HepG2 (cell line): Measurements from ENCODE around the gene ATG7. TPM values are rescaled to one million over a fixed set of nuclear protein-coding genes. Genes with fewer than 3 reads are reported as not detected.

Experiments used
- MEIS2 ChIP-seq: sonication (generic); formaldehyde crosslinking; IDR thresholded peaks from 2 replicates; pipeline ENCODE4 v1.9.0; 2021; ENCODE audit warnings: mild to moderate bottlenecking, missing genetic modification reagents
- NONO ChIP-seq, 2 experiments: fragments of 450-650 bp in 1 of 2; sonication (generic) in 1 of 2; formaldehyde crosslinking in 1 of 2; IDR thresholded peaks in 1 of 2; conservative IDR thresholded peaks in 1 of 2; 2 replicates each; pipeline versions ENCODE4 v1.6.1 to v1.8.0; 2017 to 2022; ENCODE audit warnings: mild to moderate bottlenecking in 1 of 2, missing genetic modification reagents in 1 of 2, moderate library complexity in 1 of 2
- RARG ChIP-seq: sonication (generic); formaldehyde crosslinking; IDR thresholded peaks from 2 replicates; pipeline ENCODE4 v1.4.0; 2020; ENCODE audit warnings: low read depth, mild to moderate bottlenecking, missing genetic modification reagents
- RCOR2 ChIP-seq: IDR thresholded peaks from 2 replicates; pipeline ENCODE4 v1.6.1; 2016; ENCODE audit warnings: missing biosample characterization, missing genetic modification reagents
- RFX3 ChIP-seq: IDR thresholded peaks from 2 replicates; pipeline ENCODE4 v1.6.1; 2016; ENCODE audit warnings: missing biosample characterization, missing genetic modification reagents
- SALL2 ChIP-seq: sonication (generic); formaldehyde crosslinking; IDR thresholded peaks from 2 replicates; pipeline ENCODE4 v1.8.1; 2023; ENCODE audit warnings: mild to moderate bottlenecking, missing genetic modification reagents, inconsistent platforms
- STAG1 ChIP-seq: sonication (generic); formaldehyde crosslinking; IDR thresholded peaks from 2 replicates; pipeline ENCODE4 v1.4.0; 2020; ENCODE audit warnings: missing genetic modification reagents
- TCF7L2 ChIP-seq: IDR thresholded peaks from 2 replicates; pipeline ENCODE4 v1.6.1; 2011; ENCODE audit warnings: mild to moderate bottlenecking, low read depth, low read length, moderate library complexity
- ZMYM4 ChIP-seq: sonication (generic); formaldehyde crosslinking; IDR thresholded peaks from 2 replicates; pipeline ENCODE4 v1.8.1; 2023; ENCODE audit warnings: mild to moderate bottlenecking, missing genetic modification reagents
- ZNF558 ChIP-seq: sonication (generic); formaldehyde crosslinking; IDR thresholded peaks from 2 replicates; pipeline ENCODE4 v1.9.0; 2022; ENCODE audit warnings: mild to moderate bottlenecking, missing genetic modification reagents, borderline replicate concordance
- ZNF782 ChIP-seq: sonication (generic); formaldehyde crosslinking; IDR thresholded peaks from 2 replicates; pipeline ENCODE4 v1.4.0; 2020; ENCODE audit warnings: missing genetic modification reagents, mild to moderate bottlenecking, borderline replicate concordance
- polyA plus RNA-seq, 8 experiments: library from polyadenylated mRNA; depleted of rRNA in 3 of 8; stranded (reverse) in 7 of 8; unstranded in 1 of 8; fragments of >200 nt; fragmentation: Illumina TruSeq in 4 of 8; extraction: Trizol in 4 of 8; gene quantifications; 2 replicates each; pipeline versions ENCODE4 v1.2.1 to v1.2.3, GENCODE V29; 2011 to 2016; ENCODE audit warnings: low read depth in 4 of 8, missing spikeins in 1 of 8, mixed read lengths in 1 of 8; ENCODE audit not compliant: insufficient read depth in 1 of 8
- total RNA-seq, 5 experiments: library from RNA; depleted of rRNA; stranded (reverse); fragments of >200 nt; fragmentation: Illumina TruSeq; extraction: Trizol; gene quantifications; 2 replicates each; pipeline ENCODE4 v1.2.3, GENCODE V29; 2016; ENCODE audit warnings: low read depth in 1 of 5
- TF ChIP-seq, protein P1 (sequence below): sonication (generic); formaldehyde crosslinking; IDR thresholded peaks from 2 replicates; pipeline ENCODE4 v1.8.0; 2022; ENCODE audit warnings: missing genetic modification reagents, mild to moderate bottlenecking, moderate library complexity, borderline replicate concordance
- TF ChIP-seq, protein P2 (sequence below): sonication (generic); formaldehyde crosslinking; IDR thresholded peaks from 2 replicates; pipeline ENCODE4 v1.4.0; 2020; ENCODE audit warnings: missing genetic modification reagents, borderline replicate concordance
- TF ChIP-seq, protein P3 (sequence below): sonication (generic); formaldehyde crosslinking; IDR thresholded peaks from 2 replicates; pipeline ENCODE4 v1.8.1; 2023; ENCODE audit warnings: mild to moderate bottlenecking, moderate library complexity, missing genetic modification reagents
- TF ChIP-seq, protein P4 (sequence below): sonication (generic); formaldehyde crosslinking; IDR thresholded peaks from 2 replicates; pipeline ENCODE4; 2020; ENCODE audit warnings: missing genetic modification reagents, mild to moderate bottlenecking, borderline replicate concordance

The ATG7 gene
- total and polyA plus RNA-seq, 2 of the 13 experiments (the other 11 are each of a cell fraction or from before 2014, with no cell fraction given) = 7.8 to 22.1 TPM

DNA sequence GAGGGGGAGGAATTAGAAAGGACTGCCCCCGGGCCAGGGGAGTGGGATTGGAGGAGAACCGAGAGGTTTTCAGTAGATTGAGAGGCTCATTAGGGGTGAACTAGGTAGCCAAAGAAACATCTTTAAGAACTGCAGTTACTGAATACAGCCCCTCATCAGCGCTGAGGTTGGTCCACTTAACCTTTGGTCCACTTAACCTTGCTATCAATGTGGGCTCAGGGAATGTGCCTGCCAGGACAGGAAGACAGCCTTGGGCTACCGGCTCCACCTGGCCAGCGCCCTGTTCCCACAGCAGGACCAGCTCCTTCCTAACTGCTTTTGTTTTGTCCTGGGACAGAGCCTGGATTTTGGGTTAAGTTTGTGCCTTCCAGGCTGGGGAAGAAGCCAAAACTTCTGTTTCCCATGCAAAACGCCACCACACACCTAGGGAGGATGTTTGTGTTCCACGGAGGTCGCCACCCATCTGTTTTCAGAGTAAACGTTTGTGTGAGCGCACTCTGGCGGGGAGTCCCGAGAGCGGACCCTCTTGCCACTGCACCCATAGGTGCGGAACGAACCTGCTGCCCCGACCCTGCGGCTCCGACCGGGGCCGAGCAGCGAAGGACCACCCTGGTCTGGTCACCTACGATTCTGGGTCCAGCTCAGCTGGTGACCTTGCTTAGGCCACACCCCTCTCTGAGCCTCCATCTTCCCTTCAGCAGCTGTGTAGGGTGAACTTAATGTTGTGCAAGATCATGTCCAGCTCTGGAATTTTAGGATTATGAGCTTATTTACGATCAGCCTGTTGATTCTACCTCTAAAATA, 264.1 kb downstream of the ATG7 start (continued):
- TF ChIP-seq, protein P1, sequence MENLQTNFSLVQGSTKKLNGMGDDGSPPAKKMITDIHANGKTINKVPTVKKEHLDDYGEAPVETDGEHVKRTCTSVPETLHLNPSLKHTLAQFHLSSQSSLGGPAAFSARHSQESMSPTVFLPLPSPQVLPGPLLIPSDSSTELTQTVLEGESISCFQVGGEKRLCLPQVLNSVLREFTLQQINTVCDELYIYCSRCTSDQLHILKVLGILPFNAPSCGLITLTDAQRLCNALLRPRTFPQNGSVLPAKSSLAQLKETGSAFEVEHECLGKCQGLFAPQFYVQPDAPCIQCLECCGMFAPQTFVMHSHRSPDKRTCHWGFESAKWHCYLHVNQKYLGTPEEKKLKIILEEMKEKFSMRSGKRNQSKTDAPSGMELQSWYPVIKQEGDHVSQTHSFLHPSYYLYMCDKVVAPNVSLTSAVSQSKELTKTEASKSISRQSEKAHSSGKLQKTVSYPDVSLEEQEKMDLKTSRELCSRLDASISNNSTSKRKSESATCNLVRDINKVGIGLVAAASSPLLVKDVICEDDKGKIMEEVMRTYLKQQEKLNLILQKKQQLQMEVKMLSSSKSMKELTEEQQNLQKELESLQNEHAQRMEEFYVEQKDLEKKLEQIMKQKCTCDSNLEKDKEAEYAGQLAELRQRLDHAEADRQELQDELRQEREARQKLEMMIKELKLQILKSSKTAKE (CRISPR knock-in tag) = no peak
- TF ChIP-seq, protein P2, sequence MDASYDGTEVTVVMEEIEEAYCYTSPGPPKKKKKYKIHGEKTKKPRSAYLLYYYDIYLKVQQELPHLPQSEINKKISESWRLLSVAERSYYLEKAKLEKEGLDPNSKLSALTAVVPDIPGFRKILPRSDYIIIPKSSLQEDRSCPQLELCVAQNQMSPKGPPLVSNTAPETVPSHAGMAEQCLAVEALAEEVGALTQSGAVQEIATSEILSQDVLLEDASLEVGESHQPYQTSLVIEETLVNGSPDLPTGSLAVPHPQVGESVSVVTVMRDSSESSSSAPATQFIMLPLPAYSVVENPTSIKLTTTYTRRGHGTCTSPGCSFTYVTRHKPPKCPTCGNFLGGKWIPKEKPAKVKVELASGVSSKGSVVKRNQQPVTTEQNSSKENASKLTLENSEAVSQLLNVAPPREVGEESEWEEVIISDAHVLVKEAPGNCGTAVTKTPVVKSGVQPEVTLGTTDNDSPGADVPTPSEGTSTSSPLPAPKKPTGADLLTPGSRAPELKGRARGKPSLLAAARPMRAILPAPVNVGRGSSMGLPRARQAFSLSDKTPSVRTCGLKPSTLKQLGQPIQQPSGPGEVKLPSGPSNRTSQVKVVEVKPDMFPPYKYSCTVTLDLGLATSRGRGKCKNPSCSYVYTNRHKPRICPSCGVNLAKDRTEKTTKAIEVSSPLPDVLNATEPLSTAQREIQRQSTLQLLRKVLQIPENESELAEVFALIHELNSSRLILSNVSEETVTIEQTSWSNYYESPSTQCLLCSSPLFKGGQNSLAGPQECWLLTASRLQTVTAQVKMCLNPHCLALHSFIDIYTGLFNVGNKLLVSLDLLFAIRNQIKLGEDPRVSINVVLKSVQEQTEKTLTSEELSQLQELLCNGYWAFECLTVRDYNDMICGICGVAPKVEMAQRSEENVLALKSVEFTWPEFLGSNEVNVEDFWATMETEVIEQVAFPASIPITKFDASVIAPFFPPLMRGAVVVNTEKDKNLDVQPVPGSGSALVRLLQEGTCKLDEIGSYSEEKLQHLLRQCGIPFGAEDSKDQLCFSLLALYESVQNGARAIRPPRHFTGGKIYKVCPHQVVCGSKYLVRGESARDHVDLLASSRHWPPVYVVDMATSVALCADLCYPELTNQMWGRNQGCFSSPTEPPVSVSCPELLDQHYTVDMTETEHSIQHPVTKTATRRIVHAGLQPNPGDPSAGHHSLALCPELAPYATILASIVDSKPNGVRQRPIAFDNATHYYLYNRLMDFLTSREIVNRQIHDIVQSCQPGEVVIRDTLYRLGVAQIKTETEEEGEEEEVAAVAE (CRISPR knock-in tag) = peak; percentile 52; the same call in 1 of the 2 replicates
- TF ChIP-seq NONO (IDR thresholded peaks at IDR 0.05) (no peak), NONO (CRISPR knock-in tag; conservative IDR thresholded peaks at IDR 0.05) (peak; percentile 66), ZMYM4 (CRISPR knock-in tag) (peak; percentile 83; the same call in 1 of the 2 replicates), RCOR2 (CRISPR knock-in tag) (no peak), TCF7L2 (no peak), RFX3 (no peak), ZNF782 (CRISPR knock-in tag) (0 out of 2 replicates have a peak, but pooled peaks have one; percentile 15), MEIS2 (CRISPR knock-in tag) (peak; percentile 83), ZNF558 (CRISPR knock-in tag) (0 out of 2 replicates have a peak, but pooled peaks have one; percentile 34), SALL2 (CRISPR knock-in tag) (peak; percentile 66; the same call in 1 of the 2 replicates), STAG1 (CRISPR knock-in tag) (peak; percentile 75), RARG (no peak)
- TF ChIP-seq, protein P3, sequence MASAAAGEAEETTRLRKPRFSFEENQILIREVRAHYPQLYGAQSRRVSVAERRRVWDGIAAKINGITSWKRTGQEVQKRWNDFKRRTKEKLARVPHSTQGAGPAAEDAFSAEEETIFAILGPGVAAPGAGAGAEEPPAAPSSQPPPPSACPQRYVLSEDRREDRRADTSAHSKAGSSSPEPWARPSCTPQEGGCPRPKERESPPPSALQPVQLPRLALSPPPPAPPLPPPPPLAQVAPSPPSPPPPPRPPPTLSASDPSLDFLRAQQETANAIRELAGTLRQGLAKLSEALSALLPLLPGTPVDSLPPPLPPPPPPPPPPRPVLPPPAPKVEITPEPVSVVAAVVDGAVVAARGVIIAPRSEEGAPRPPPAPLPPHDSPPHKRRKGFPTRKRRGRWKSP (CRISPR knock-in tag) = peak; percentile 67; the same call in 1 of the 2 replicates
- TF ChIP-seq, protein P4, sequence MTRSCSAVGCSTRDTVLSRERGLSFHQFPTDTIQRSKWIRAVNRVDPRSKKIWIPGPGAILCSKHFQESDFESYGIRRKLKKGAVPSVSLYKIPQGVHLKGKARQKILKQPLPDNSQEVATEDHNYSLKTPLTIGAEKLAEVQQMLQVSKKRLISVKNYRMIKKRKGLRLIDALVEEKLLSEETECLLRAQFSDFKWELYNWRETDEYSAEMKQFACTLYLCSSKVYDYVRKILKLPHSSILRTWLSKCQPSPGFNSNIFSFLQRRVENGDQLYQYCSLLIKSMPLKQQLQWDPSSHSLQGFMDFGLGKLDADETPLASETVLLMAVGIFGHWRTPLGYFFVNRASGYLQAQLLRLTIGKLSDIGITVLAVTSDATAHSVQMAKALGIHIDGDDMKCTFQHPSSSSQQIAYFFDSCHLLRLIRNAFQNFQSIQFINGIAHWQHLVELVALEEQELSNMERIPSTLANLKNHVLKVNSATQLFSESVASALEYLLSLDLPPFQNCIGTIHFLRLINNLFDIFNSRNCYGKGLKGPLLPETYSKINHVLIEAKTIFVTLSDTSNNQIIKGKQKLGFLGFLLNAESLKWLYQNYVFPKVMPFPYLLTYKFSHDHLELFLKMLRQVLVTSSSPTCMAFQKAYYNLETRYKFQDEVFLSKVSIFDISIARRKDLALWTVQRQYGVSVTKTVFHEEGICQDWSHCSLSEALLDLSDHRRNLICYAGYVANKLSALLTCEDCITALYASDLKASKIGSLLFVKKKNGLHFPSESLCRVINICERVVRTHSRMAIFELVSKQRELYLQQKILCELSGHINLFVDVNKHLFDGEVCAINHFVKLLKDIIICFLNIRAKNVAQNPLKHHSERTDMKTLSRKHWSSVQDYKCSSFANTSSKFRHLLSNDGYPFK (CRISPR knock-in tag) = peak; percentile 39; the same call in 1 of the 2 replicates
